ENCODE data around the gene PRDX5. TPM values are rescaled to one million over a fixed set of nuclear protein-coding genes. Genes with fewer than 3 reads are reported as not detected.
A peak's percentile ranks its signal among the peaks of the same experiment; 100 is the strongest.

Gene PRDX5
- total RNA-seq, 4 donors from 2014 or later = 174 to 263 (median 238) TPM

DNA sequence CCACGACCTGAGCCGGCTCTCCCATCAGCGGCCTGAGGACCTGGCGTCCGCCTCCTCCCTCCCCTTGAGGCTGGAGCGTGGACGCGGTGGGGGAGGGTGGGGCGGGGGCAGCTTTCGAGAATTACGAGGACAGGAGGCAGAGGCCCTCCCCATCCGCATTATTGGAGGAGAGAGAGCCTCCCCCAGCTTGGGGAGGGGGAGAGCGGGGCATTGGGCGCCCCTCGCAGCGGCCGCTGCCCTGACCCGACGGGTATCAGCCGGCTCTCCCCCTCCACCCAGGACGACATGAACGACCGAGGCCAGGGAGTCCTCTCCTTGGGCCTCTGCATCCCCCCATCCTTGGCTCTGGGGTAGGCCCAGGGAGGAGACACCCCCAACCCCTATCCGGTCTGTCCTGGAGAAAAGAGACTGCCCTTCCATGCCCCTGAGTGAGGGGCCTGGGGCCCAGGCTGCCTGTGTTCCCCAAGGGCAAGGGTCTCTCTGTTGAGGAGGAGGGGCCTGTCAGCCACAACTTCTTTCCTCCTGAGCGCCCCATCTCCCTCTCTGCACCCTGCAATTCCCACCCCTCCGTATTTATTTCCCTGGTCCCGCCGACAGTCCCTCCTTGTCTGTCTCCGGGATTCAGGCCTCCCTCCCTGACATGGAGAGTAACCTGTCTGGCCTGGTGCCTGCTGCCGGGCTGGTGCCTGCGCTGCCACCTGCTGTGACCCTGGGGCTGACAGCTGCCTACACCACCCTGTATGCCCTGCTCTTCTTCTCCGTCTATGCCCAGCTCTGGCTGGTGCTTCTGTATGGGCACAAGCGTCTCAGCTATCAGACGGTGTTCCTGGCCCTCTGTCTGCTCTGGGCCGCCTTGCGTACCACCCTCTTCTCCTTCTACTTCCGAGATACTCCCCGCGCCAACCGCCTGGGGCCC, 31.8 kb upstream of the PRDX5 start:
- DNase-seq (ENCODE audit: low spot score) (no peak), ATAC-seq (ENCODE audit: low FRiP score) (peak; percentile 0)
- TF ChIP-seq, protein P1, sequence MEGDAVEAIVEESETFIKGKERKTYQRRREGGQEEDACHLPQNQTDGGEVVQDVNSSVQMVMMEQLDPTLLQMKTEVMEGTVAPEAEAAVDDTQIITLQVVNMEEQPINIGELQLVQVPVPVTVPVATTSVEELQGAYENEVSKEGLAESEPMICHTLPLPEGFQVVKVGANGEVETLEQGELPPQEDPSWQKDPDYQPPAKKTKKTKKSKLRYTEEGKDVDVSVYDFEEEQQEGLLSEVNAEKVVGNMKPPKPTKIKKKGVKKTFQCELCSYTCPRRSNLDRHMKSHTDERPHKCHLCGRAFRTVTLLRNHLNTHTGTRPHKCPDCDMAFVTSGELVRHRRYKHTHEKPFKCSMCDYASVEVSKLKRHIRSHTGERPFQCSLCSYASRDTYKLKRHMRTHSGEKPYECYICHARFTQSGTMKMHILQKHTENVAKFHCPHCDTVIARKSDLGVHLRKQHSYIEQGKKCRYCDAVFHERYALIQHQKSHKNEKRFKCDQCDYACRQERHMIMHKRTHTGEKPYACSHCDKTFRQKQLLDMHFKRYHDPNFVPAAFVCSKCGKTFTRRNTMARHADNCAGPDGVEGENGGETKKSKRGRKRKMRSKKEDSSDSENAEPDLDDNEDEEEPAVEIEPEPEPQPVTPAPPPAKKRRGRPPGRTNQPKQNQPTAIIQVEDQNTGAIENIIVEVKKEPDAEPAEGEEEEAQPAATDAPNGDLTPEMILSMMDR (IDR thresholded peaks at IDR 0.05) = no peak

DNA sequence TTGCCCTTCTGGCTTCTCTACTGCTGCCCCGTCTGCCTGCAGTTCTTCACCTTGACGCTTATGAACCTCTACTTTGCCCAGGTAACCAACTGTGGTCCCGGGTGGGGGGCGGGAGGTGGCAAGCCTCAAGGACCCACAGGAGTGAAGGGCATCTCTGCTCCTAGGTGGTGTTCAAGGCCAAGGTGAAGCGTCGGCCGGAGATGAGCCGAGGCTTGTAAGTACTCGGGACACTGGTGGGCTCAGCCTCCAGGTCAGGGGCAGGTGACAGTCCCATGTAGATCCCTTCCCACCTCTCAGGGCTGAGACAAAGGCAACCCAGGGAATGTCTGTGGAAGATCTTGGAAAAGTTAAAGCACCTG, 31.1 kb upstream of the PRDX5 start:
- DNase-seq (ENCODE audit: low spot score) (no peak), ATAC-seq (ENCODE audit: low FRiP score) (no peak)
- TF ChIP-seq, protein P1 (IDR thresholded peaks at IDR 0.05) = no peak

GRCh38 chr11:64287676-64288352, 30.1 kb upstream of the PRDX5 start:
- TF ChIP-seq, protein P1 (IDR thresholded peaks at IDR 0.05) = no peak
- no peak for DNase-seq (ENCODE audit: low spot score)
- ATAC-seq (ENCODE audit: low FRiP score) = no peak

- no peak for ATAC-seq (ENCODE audit: low FRiP score)
These were observed 29.6 kb upstream of the PRDX5 start for GRCh38 chr11:64288353-64288750.

DNA sequence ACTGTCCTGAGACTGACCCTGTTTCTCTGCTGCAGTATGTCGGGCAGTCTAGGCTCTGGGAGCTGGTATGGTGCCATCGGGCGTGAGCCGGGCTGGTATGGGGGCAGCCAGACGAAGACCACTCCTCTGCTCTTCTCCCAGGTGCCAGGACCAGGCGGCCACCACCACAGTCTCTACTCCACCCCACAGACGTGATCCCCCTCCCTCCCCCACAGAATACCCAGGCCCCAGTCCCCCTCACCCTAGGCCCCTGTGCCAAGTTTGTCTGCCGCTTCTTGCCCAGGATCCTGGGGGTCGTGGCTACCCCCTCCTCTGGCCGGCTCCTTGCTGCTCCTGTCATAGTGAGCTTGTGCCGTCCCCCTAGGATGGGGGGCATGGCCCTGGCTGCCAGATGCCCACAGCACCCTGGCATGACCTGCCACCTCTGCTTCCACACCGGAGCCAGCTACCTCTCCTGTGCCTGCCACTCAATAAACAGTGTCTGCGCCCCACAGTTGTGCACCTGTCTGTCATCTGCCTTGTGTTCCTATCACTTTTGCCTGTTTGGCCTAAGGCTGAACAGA, 28.8 kb upstream of the PRDX5 start:
- DNase-seq (ENCODE audit: low spot score) = no peak
- TF ChIP-seq, protein P1 (IDR thresholded peaks at IDR 0.05) = no peak

More at GRCh38 chr11:64288353-64288750, 29.6 kb upstream of the PRDX5 start:
- no peak for DNase-seq (ENCODE audit: low spot score)
- TF ChIP-seq, protein P1 (IDR thresholded peaks at IDR 0.05) = no peak

DNA sequence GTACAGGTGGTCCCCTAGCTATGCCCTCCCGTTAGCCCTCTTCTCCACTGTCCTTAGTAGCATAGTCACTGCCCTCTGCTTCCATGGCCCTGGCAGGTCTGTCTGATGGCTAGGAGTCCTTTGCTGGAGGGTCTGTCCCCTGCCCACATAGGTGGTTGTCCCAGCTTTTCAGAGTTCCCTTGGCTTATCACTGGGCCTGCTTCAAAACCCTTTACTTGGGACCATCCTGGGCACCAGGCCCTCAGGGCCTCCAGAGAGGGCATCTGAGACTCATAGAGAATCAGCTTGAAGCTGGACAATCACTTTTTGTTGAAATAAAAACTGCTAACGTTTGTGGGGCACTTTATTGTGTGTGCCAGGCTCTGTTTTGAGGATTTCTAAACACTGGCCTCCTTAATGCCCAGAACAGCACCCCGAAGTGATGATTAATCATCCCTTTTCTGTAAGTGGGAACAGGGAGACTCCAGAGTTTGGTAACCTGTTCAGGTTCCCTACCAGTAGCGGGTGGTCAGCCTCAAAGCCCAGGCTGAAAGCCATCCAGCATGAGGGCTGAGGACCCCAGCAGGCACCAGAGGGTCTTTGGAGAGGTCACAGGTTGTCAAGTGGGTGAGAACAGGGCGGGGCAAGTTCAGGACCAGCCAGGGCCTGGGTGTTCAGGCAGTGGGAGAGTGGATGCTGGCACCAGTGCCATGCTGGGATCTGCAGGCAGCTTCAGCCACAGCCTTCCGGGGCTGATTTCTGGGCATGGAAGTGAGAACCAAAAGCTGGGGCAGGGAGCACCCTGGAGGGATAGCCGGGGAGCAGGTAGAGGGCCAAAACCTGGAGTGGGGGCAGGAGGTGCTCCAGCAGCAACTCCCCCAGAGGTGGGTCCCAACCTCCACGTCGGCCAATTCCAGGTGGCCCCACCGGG, 27.3 kb upstream of the PRDX5 start:
- TF ChIP-seq, protein P1 (IDR thresholded peaks at IDR 0.05) = no peak
- ATAC-seq (ENCODE audit: low FRiP score) (no peak), DNase-seq (ENCODE audit: low spot score) (no peak)

More for the DNA sequence above, 28.8 kb upstream of the PRDX5 start:
- ATAC-seq (ENCODE audit: low FRiP score) = no peak
